ACC112 (cell line): ENCODE measurements around the gene OR51E2.

ENCODE experiments used
- H2AFZ ChIP-seq: fragments of 200-600 bp; sonication (generic); one replicate; pipeline ENCODE4 v1.6.0; 2017; ENCODE audit warnings: antibody characterized with exemption, low read length; ENCODE audit not compliant: unreplicated experiment
- H3K27ac ChIP-seq: fragments of 200-600 bp; sonication (generic); 2 replicates; pipeline ENCODE4 v1.5.1; 2014; ENCODE audit warnings: low read depth, mild to moderate bottlenecking, antibody characterized with exemption, low read length, moderate library complexity
- H3K27me3 ChIP-seq: fragments of 200-600 bp; sonication (generic); 2 replicates; pipeline ENCODE4 v1.6.1; 2014; ENCODE audit warnings: mild to moderate bottlenecking, antibody characterized with exemption, low read length, moderate library complexity, mixed read lengths; ENCODE audit not compliant: insufficient read depth
- H3K36me3 ChIP-seq: fragments of 200-600 bp; sonication (generic); 2 replicates; pipeline ENCODE4 v1.6.1; 2016; ENCODE audit warnings: mild to moderate bottlenecking, antibody characterized with exemption, low read length, moderate library complexity, mixed read lengths; ENCODE audit not compliant: insufficient read depth
- H3K4me1 ChIP-seq: fragments of 200-600 bp; sonication (generic); one replicate; pipeline ENCODE4 v1.6.1; 2016; ENCODE audit warnings: low read length, mixed read lengths; ENCODE audit not compliant: insufficient read depth, unreplicated experiment, control insufficient read depth
- H3K4me3 ChIP-seq: fragments of 200-600 bp; sonication (generic); 2 replicates; pipeline ENCODE4 v1.5.1; 2014; ENCODE audit warnings: mild to moderate bottlenecking, low read depth, low read length
- H3K79me2 ChIP-seq: fragments of 200-600 bp; sonication (generic); one replicate; pipeline ENCODE4 v1.6.0; 2016; ENCODE audit warnings: low read length; ENCODE audit not compliant: control insufficient read depth, unreplicated experiment, insufficient read depth

The OR51E2 gene

GRCh38 chr11:4699697-4700435 is 2.2 kb upstream of the OR51E2 start:
- no peaks in the 10 kb centered on the region for H3K4me1 ChIP-seq
- peaks cover 4% of the 10 kb centered on the region; the same call in 1 of the 2 replicates for H3K27me3 ChIP-seq
- H3K36me3 ChIP-seq = no peaks in the 10 kb centered on the region
- H3K4me3 ChIP-seq = no peak overlapping the region
- no peaks in the 10 kb centered on the region for H3K79me2 ChIP-seq
- H3K27ac ChIP-seq = no peak overlapping the region
- no peak overlapping the region for H2AFZ ChIP-seq

- no peak overlapping the region for H2AFZ ChIP-seq
- H3K36me3 ChIP-seq = no peaks in the 10 kb centered on the region
Measured at GRCh38 chr11:4695442-4695841, 2.2 kb downstream of the OR51E2 start.

GRCh38 chr11:4684631-4685285 is 12.9 kb downstream of the OR51E2 start:
- Histone ChIP-seq H2AFZ (no peak overlapping the region), H3K27me3 (no peaks in the 10 kb centered on the region), H3K27ac (no peak overlapping the region), H3K79me2 (no peaks in the 10 kb centered on the region), H3K4me3 (no peak overlapping the region), H3K36me3 (no peaks in the 10 kb centered on the region), H3K4me1 (no peaks in the 10 kb centered on the region)

More at GRCh38 chr11:4695442-4695841, 2.2 kb downstream of the OR51E2 start:
- peaks cover 4% of the 10 kb centered on the region; the same call in 1 of the 2 replicates for H3K27me3 ChIP-seq
- H3K27ac ChIP-seq = no peak overlapping the region
- H3K4me1 ChIP-seq = no peaks in the 10 kb centered on the region
- H3K4me3 ChIP-seq = no peak overlapping the region
- no peaks in the 10 kb centered on the region for H3K79me2 ChIP-seq

- Histone ChIP-seq H3K36me3 (no peaks in the 10 kb centered on the region), H3K27me3 (no peaks in the 10 kb centered on the region), H3K4me3 (no peak overlapping the region), H3K4me1 (no peaks in the 10 kb centered on the region), H3K79me2 (no peaks in the 10 kb centered on the region), H2AFZ (no peak overlapping the region), H3K27ac (no peak overlapping the region)
Measured at GRCh38 chr11:4682623-4683419, 14.8 kb downstream of the OR51E2 start.

GRCh38 chr11:4680341-4680740 is 17.3 kb downstream of the OR51E2 start:
- H3K4me3 ChIP-seq = no peak overlapping the region
- no peaks in the 10 kb centered on the region for H3K36me3 ChIP-seq
- no peaks in the 10 kb centered on the region for H3K27me3 ChIP-seq
- H2AFZ ChIP-seq = no peak overlapping the region
- no peaks in the 10 kb centered on the region for H3K79me2 ChIP-seq
- no peak overlapping the region for H3K27ac ChIP-seq
- H3K4me1 ChIP-seq = no peaks in the 10 kb centered on the region

- Histone ChIP-seq H2AFZ (no peak overlapping the region), H3K79me2 (no peaks in the 10 kb centered on the region), H3K36me3 (no peaks in the 10 kb centered on the region), H3K27ac (no peak overlapping the region), H3K4me3 (no peak overlapping the region), H3K4me1 (no peaks in the 10 kb centered on the region), H3K27me3 (no peaks in the 10 kb centered on the region)
Measured at GRCh38 chr11:4677948-4678347, 19.7 kb downstream of the OR51E2 start.

GRCh38 chr11:4673781-4674180 is 23.9 kb downstream of the OR51E2 start:
- no peaks in the 10 kb centered on the region for H3K27me3 ChIP-seq
- H3K79me2 ChIP-seq = no peaks in the 10 kb centered on the region
- H3K27ac ChIP-seq = no peak overlapping the region
- no peaks in the 10 kb centered on the region for H3K4me1 ChIP-seq
- no peak overlapping the region for H3K4me3 ChIP-seq
- no peaks in the 10 kb centered on the region for H3K36me3 ChIP-seq
- no peak overlapping the region for H2AFZ ChIP-seq

GRCh38 chr11:4672470-4672869 is 25.2 kb downstream of the OR51E2 start:
- Histone ChIP-seq H3K36me3 (no peaks in the 10 kb centered on the region), H2AFZ (no peak overlapping the region), H3K79me2 (no peaks in the 10 kb centered on the region), H3K27ac (no peak overlapping the region), H3K4me3 (no peak overlapping the region), H3K27me3 (no peaks in the 10 kb centered on the region), H3K4me1 (no peaks in the 10 kb centered on the region)

- no peaks in the 10 kb centered on the region for H3K79me2 ChIP-seq
- H3K4me3 ChIP-seq = no peak overlapping the region
- H3K27ac ChIP-seq = no peak overlapping the region
- H3K4me1 ChIP-seq = no peaks in the 10 kb centered on the region
- no peaks in the 10 kb centered on the region for H3K36me3 ChIP-seq
- H2AFZ ChIP-seq = no peak overlapping the region
- H3K27me3 ChIP-seq = no peaks in the 10 kb centered on the region
Measured at GRCh38 chr11:4671741-4672140, 25.9 kb downstream of the OR51E2 start.

- Histone ChIP-seq H3K27me3 (no peaks in the 10 kb centered on the region; the same call in 1 of the 2 replicates), H3K79me2 (no peaks in the 10 kb centered on the region), H3K27ac (no peak overlapping the region), H3K36me3 (no peaks in the 10 kb centered on the region), H2AFZ (no peak overlapping the region), H3K4me3 (no peak overlapping the region), H3K4me1 (no peaks in the 10 kb centered on the region)
Measured at GRCh38 chr11:4665424-4665823, 32.2 kb downstream of the OR51E2 start.
